Fibroblast of lung (primary cell): Measurements from ENCODE around the gene FNDC10. TPM values are rescaled to one million over a fixed set of nuclear protein-coding genes. Genes with fewer than 3 reads are reported as not detected.

ENCODE experiments used
- DNase-seq, 2 donors: peaks; one replicate each; pipeline versions ENCODE4 v3.0.0 to v3.0.0-alpha.2; 2010; ENCODE audit warnings: low read depth in 2 of 2
- H2AFZ ChIP-seq: 2 replicates; pipeline ENCODE4 v1.5.1; 2012; ENCODE audit warnings: low read length, control low read depth, inconsistent platforms
- H3K27ac ChIP-seq: 2 replicates; pipeline ENCODE4 v1.5.1; 2011; ENCODE audit warnings: low read length, control low read depth; ENCODE audit not compliant: insufficient read depth
- H3K27me3 ChIP-seq: 2 replicates; pipeline ENCODE4 v1.5.1; 2011; ENCODE audit warnings: mild to moderate bottlenecking, low read length; ENCODE audit not compliant: control insufficient read depth, insufficient read depth
- H3K36me3 ChIP-seq: 2 replicates; pipeline ENCODE4 v1.5.1; 2011; ENCODE audit warnings: low read length; ENCODE audit not compliant: control insufficient read depth, insufficient read depth
- H3K4me1 ChIP-seq: 2 replicates; pipeline ENCODE4 v1.5.1; 2011; ENCODE audit warnings: low read length; ENCODE audit not compliant: control insufficient read depth, insufficient read depth; ENCODE audit errors: extremely low read depth
- H3K4me2 ChIP-seq: 2 replicates; pipeline ENCODE4 v1.5.1; 2011; ENCODE audit warnings: low read length, control low read depth; ENCODE audit not compliant: insufficient read depth; ENCODE audit errors: extremely low read depth
- H3K4me3 ChIP-seq, 4 experiments: fragments of 200-600 bp in 1 of 4; sonication (generic) in 1 of 4; replicated peaks in 1 of 4; 2 replicates each; pipeline ENCODE4 v1.5.1; 2011 to 2016; ENCODE audit warnings: low read length in 4 of 4, low read depth in 3 of 4, mild to moderate bottlenecking in 3 of 4, control low read depth in 2 of 4, inconsistent platforms in 1 of 4, mixed read lengths in 1 of 4; ENCODE audit not compliant: insufficient read depth in 1 of 4; ENCODE audit errors: control extremely low read depth in 1 of 4
- H3K79me2 ChIP-seq: 2 replicates; pipeline ENCODE4 v1.5.1; 2012; ENCODE audit warnings: mild to moderate bottlenecking, low read length, inconsistent platforms; ENCODE audit not compliant: control insufficient read depth, insufficient read depth
- H3K9ac ChIP-seq: 2 replicates; pipeline ENCODE4 v1.5.1; 2011; ENCODE audit warnings: mild to moderate bottlenecking, low read length, control low read depth; ENCODE audit not compliant: insufficient read depth
- H3K9me3 ChIP-seq: 2 replicates; pipeline ENCODE4 v1.5.1; 2012; ENCODE audit warnings: low read depth, low read length; ENCODE audit not compliant: control insufficient read depth, insufficient read depth
- H4K20me1 ChIP-seq: 2 replicates; pipeline ENCODE4 v1.5.1; 2011; ENCODE audit warnings: low read length; ENCODE audit not compliant: control insufficient read depth, insufficient read depth; ENCODE audit errors: extremely low read depth
- CTCF ChIP-seq, 2 donors: IDR thresholded peaks in 1 of 2; conservative IDR thresholded peaks in 1 of 2; 1 replicate in 1 of 2; 2 replicates in 1 of 2; pipeline ENCODE4 v1.5.1; 2011 to 2012; ENCODE audit warnings: low read length in 2 of 2, control low read depth in 1 of 2, inconsistent platforms in 1 of 2, low read depth in 1 of 2, mild to moderate bottlenecking in 1 of 2
- EZH2 ChIP-seq: IDR thresholded peaks from 2 replicates; pipeline ENCODE4 v1.5.1; 2012; ENCODE audit warnings: low read length, control low read depth, mild to moderate bottlenecking; ENCODE audit errors: missing control alignments
- polyA plus RNA-seq, 2 donors: library from polyadenylated mRNA; depleted of rRNA in 1 of 2; stranded (reverse) in 1 of 2; unstranded in 1 of 2; fragments of >200 nt; gene quantifications; 2 replicates each; pipeline ENCODE4 v1.2.1, GENCODE V29; 2011 to 2012; ENCODE audit warnings: missing spikeins in 1 of 2
- total RNA-seq: library from RNA; depleted of rRNA; stranded (reverse); fragments of >200 nt; gene quantifications from 2 replicates; pipeline ENCODE4 v1.2.1, GENCODE V29; 2014

FNDC10 gene
- total and polyA plus RNA-seq, 2 donors (not counting 1 experiment from before 2014, with no cell fraction given): 0.50 to 2.0 TPM

GRCh38 chr1:1604374-1605033 lies 4.6 kb upstream of the FNDC10 start:
- Histone ChIP-seq H3K27me3 (peaks cover 4% of the 10 kb centered on the region), H4K20me1 (no peaks in the 10 kb centered on the region), H3K79me2 (no peaks in the 10 kb centered on the region), H3K4me2 (no peak overlapping the region), H3K4me3 (no peak overlapping the region), H3K27ac (no peak overlapping the region), H3K9ac (no peak overlapping the region), H3K36me3 (no peaks in the 10 kb centered on the region), H2AFZ (no peak overlapping the region), H3K4me1 (no peaks in the 10 kb centered on the region), H3K9me3 (no peaks in the 10 kb centered on the region)
- TF ChIP-seq EZH2 (no peak), CTCF (conservative IDR thresholded peaks at IDR 0.05 in 1 of 2, IDR thresholded peaks at IDR 0.05 in 1 of 2; ENCODE audit: low read depth in 1 of 2, low read length in 2 of 2) (no peak)
- DNase-seq: no peak

GRCh38 chr1:1603671-1604373 lies 3.9 kb upstream of the FNDC10 start:
- no peak overlapping the region for H3K4me2 ChIP-seq
- H3K27me3 ChIP-seq: peaks cover 4% of the 10 kb centered on the region
- no peak overlapping the region for H2AFZ ChIP-seq
- no peaks in the 10 kb centered on the region for H3K36me3 ChIP-seq
- H3K79me2 ChIP-seq: no peaks in the 10 kb centered on the region
- no peaks in the 10 kb centered on the region for H3K4me1 ChIP-seq
- H3K9me3 ChIP-seq: no peaks in the 10 kb centered on the region
- H3K4me3 ChIP-seq: no peak overlapping the region
- TF ChIP-seq EZH2 (no peak), CTCF (conservative IDR thresholded peaks at IDR 0.05 in 1 of 2, IDR thresholded peaks at IDR 0.05 in 1 of 2; ENCODE audit: low read depth in 1 of 2, low read length in 2 of 2) (no peak)
- no peak overlapping the region for H3K27ac ChIP-seq
- no peaks in the 10 kb centered on the region for H4K20me1 ChIP-seq
- no peak overlapping the region for H3K9ac ChIP-seq
- DNase-seq: no peak

GRCh38 chr1:1602968-1603506 lies 3.1 kb upstream of the FNDC10 start:
- H3K4me1 ChIP-seq: no peaks in the 10 kb centered on the region
- no peak overlapping the region for H3K9ac ChIP-seq
- no peak overlapping the region for H3K27ac ChIP-seq
- no peak overlapping the region for H2AFZ ChIP-seq
- no peaks in the 10 kb centered on the region for H3K36me3 ChIP-seq
- TF ChIP-seq EZH2 (no peak), CTCF (conservative IDR thresholded peaks at IDR 0.05 in 1 of 2, IDR thresholded peaks at IDR 0.05 in 1 of 2; ENCODE audit: low read depth in 1 of 2, low read length in 2 of 2) (no peak)
- H3K79me2 ChIP-seq: no peaks in the 10 kb centered on the region
- no peaks in the 10 kb centered on the region for H3K9me3 ChIP-seq
- no peak overlapping the region for H3K4me3 ChIP-seq
- H3K4me2 ChIP-seq: no peak overlapping the region
- peaks cover 4% of the 10 kb centered on the region for H3K27me3 ChIP-seq
- H4K20me1 ChIP-seq: no peaks in the 10 kb centered on the region
- no peak for DNase-seq
